Ovary (tissue), 9 donors: ENCODE measurements around the gene DYNC1LI2. TPM values are rescaled to one million over a fixed set of nuclear protein-coding genes. Genes with fewer than 3 reads are reported as not detected.

ENCODE experiments used
- DNase-seq, 5 donors: peaks; one replicate each; pipeline ENCODE4 v3.0.0-alpha.2; 2019 to 2020
- H3K27ac ChIP-seq, 2 donors: fragments of 200-600 bp; one replicate each; pipeline versions ENCODE4 v1.5.1 to v1.8.0; 2019 to 2022
- H3K27me3 ChIP-seq: fragments of 200-600 bp; one replicate; pipeline ENCODE4 v1.8.0; 2022
- H3K36me3 ChIP-seq: fragments of 200-600 bp; sonication (generic); one replicate; pipeline ENCODE4 v1.5.1; 2019
- H3K4me1 ChIP-seq: one replicate; pipeline ENCODE4 v1.8.1; 2013; ENCODE audit warnings: mild to moderate bottlenecking, moderate library complexity; ENCODE audit not compliant: insufficient read depth
- H3K4me3 ChIP-seq: fragments of 200-600 bp; sonication (generic); one replicate; pipeline ENCODE4 v1.5.1; 2017
- H3K9me3 ChIP-seq, 2 donors: fragments of 200-600 bp in 1 of 2; sonication (generic) in 1 of 2; one replicate each; pipeline versions ENCODE4 v1.5.1 to v1.8.1; 2013 to 2019; ENCODE audit warnings: mild to moderate bottlenecking in 1 of 2, moderate library complexity in 1 of 2
- CTCF ChIP-seq, 3 donors: fragments of 450-650 bp in 2 of 3; fragments of 200-600 bp in 1 of 3; IDR thresholded peaks; one replicate each; pipeline versions ENCODE4 v1.5.1 to v1.8.0; 2016 to 2022; ENCODE audit warnings: antibody characterized with exemption in 3 of 3, mild to moderate bottlenecking in 1 of 3
- EP300 ChIP-seq: sonication (generic); formaldehyde crosslinking; IDR thresholded peaks from one replicate; pipeline ENCODE4 v1.6.1; 2017; ENCODE audit warnings: antibody characterized with exemption
- POLR2A ChIP-seq: fragments of 450-650 bp; IDR thresholded peaks from one replicate; pipeline ENCODE4 v1.6.1; 2017; ENCODE audit warnings: antibody characterized with exemption, mild to moderate bottlenecking, moderate library complexity
- WGBS, 3 donors: extraction: QIAGEN DNeasy Blood & Tissue Kit in 1 of 3; methylation state at CpG; one replicate each; pipeline versions ENCODE4 v1.1.5 to v1.1.7; 2013 to 2017; 5-methylcytosine and 5-hydroxymethylcytosine counted together
- intact Hi-C, 4 donors: fragments of 100-400 bp; cut with DNase I; formaldehyde crosslinking; loops; one replicate each; pipeline versions ENCODE4 v1.11.0 to v1.15.1; 2022 to 2023
- polyA plus RNA-seq, 2 donors: library from polyadenylated mRNA; stranded (reverse); fragments of 200-250 nt in 1 of 2; fragments of 350-450 nt in 1 of 2; fragmentation: Illumina TruSeq in 1 of 2; extraction: RNeasy Lipid Tissue Mini Kit (QIAGEN cat#74804) in 1 of 2; gene quantifications; one replicate each; pipeline ENCODE4 v1.2.3, GENCODE V29; 2013 to 2014
- total RNA-seq, 7 donors: library from RNA; depleted of rRNA in 2 of 7; stranded (reverse); fragments of >200 nt in 2 of 7; fragmentation: NEBNext Ultra II Directional in 3 of 7; extraction: Animal tissue kit (Norgen Biotek cat#: 25700) in 3 of 7; gene quantifications; one replicate each; pipeline versions ENCODE4 v1.1.0 to v1.2.4, GENCODE V29; 2016 to 2023
- donor health status: DM: no; HTN: no; CAD: no; lungs with moderate emphysema.
- donor health status: DM: no; HTN: no; CAD: no.
- donor health status: Bipolar disorder and iron deficiency.
- donor health status: DM: yes; HTN: yes; CAD: no.
- donor health status: DM: no; HTN: no; CAD: no.
- donor health status: DM: yes; HTN: yes; CAD: no.

The DYNC1LI2 gene
- total and polyA plus RNA-seq, 9 donors: 44.3 to 116 (median 94.6) TPM

- 55 to 70% (median 66%) methylated on average over 7 of the region's 7 CpGs for WGBS, 3 donors
- no peaks in the 10 kb centered on the region for H3K27me3 ChIP-seq
- no peak overlapping the region for H3K27ac ChIP-seq
- H3K9me3 ChIP-seq: no peaks in the 10 kb centered on the region
- peaks cover 8% of the 10 kb centered on the region for H3K4me1 ChIP-seq
- intact Hi-C loops: no loop called here
- H3K36me3 ChIP-seq: no peaks in the 10 kb centered on the region
- no peak overlapping the region for H3K4me3 ChIP-seq
- TF ChIP-seq EP300: no peak
- no peak for TF ChIP-seq POLR2A
- TF ChIP-seq CTCF (IDR thresholded peaks at IDR 0.05): no peak
- DNase-seq: no peak
Measured at GRCh38 chr16:66698046-66698445, 53.4 kb downstream of the DYNC1LI2 start.

- Histone ChIP-seq H3K4me3 (peak within 1 kb of the TSS; percentile 59), H3K27ac (peak within 1 kb of the TSS; percentile 60 to 67), H3K27me3 (no peaks in the 10 kb centered on the region), H3K4me1 (peaks cover 8% of the 10 kb centered on the region), H3K9me3 (no peaks in the 10 kb centered on the region), H3K36me3 (no peaks in the 10 kb centered on the region)
- intact Hi-C loops: no loop called here
- WGBS, 3 donors: 2 to 11% (median 5%) methylated on average over 31 to 84 of the region's 84 CpGs
- peak in 2 of 3 donors; percentile 22 to 38 for TF ChIP-seq CTCF (IDR thresholded peaks at IDR 0.05)
- TF ChIP-seq EP300: no peak
- DNase-seq: peak; percentile 85 to 91 (median 89)
Measured at GRCh38 chr16:66696669-66697630, 54.5 kb downstream of the DYNC1LI2 start, which contains the start of gene CMTM4. TSS of gene CMTM4 (minus strand) at chr16:66696743. CDS start at chr16:66696525, 218 bp downstream.

- H3K4me3 ChIP-seq: peak overlapping the region; percentile 59
- peaks cover 8% of the 10 kb centered on the region for H3K4me1 ChIP-seq
- intact Hi-C loops: no loop called here
- no peaks in the 10 kb centered on the region for H3K36me3 ChIP-seq
- peak; percentile 28 to 63 (median 46) for DNase-seq
- H3K27ac ChIP-seq: peak overlapping the region in 1 of 2 donors; percentile 9
- no peaks in the 10 kb centered on the region for H3K9me3 ChIP-seq
- TF ChIP-seq POLR2A: no peak
- no peak for TF ChIP-seq CTCF (IDR thresholded peaks at IDR 0.05)
- no peak for TF ChIP-seq EP300
- H3K27me3 ChIP-seq: no peaks in the 10 kb centered on the region
- 2 to 9% (median 3%) methylated on average over 19 to 91 of the region's 91 CpGs for WGBS, 3 donors
Measured at GRCh38 chr16:66695935-66696668, 55.3 kb downstream of the DYNC1LI2 start.

- no peaks in the 10 kb centered on the region for H3K27me3 ChIP-seq
- no peak overlapping the region for H3K27ac ChIP-seq
- no peaks in the 10 kb centered on the region for H3K9me3 ChIP-seq
- WGBS, 3 donors: 53 to 60% (median 54%) methylated on average over 8 of the region's 8 CpGs
- peak overlapping the region; percentile 59 for H3K4me3 ChIP-seq
- DNase-seq: no peak
- peaks cover 8% of the 10 kb centered on the region for H3K4me1 ChIP-seq
- no peaks in the 10 kb centered on the region for H3K36me3 ChIP-seq
- intact Hi-C loops: no loop called here
- TF ChIP-seq CTCF (IDR thresholded peaks at IDR 0.05): no peak
Measured at GRCh38 chr16:66695471-66695934, 55.9 kb downstream of the DYNC1LI2 start.
